K562 (cell line): ENCODE measurements around the gene FRK.

Experiments
- ESRRA ChIP-seq: fragments of 450-650 bp; IDR thresholded peaks from 2 replicates; pipeline ENCODE4 v1.6.1; 2014; ENCODE audit warnings: low read depth, mild to moderate bottlenecking, moderate library complexity, borderline replicate concordance
- JUND ChIP-seq, 2 experiments: IDR thresholded peaks; 2 replicates in 1 of 2; 3 replicates in 1 of 2; pipeline ENCODE4 v1.6.1; 2011; ENCODE audit warnings: borderline replicate concordance in 2 of 2, low read depth in 2 of 2, low read length in 2 of 2, improper control_type of control experiment in 1 of 2, missing biosample characterization in 1 of 2, missing genetic modification characterization in 1 of 2, missing genetic modification reagents in 1 of 2
- KDM4B ChIP-seq, 2 experiments: fragments of 450-650 bp in 1 of 2; sonication (generic) in 1 of 2; IDR thresholded peaks; 2 replicates each; pipeline ENCODE4 v1.6.1; 2016 to 2017; ENCODE audit warnings: borderline replicate concordance in 2 of 2, antibody characterized with exemption in 1 of 2, low read depth in 1 of 2, mild to moderate bottlenecking in 1 of 2
- PRPF4 ChIP-seq: fragments of 200-400 bp; formaldehyde crosslinking; IDR thresholded peaks from one replicate; pipeline ENCODE4 v1.6.1; 2017; ENCODE audit warnings: low read length, low read depth, mild to moderate bottlenecking; ENCODE audit not compliant: insufficient read depth, poor library complexity, severe bottlenecking
- RAD21 ChIP-seq, 2 experiments: fragments of 250-450 bp in 1 of 2; fragments of 450-650 bp in 1 of 2; sonication (Bioruptor Pico) in 1 of 2; formaldehyde crosslinking in 1 of 2; IDR thresholded peaks in 1 of 2; conservative IDR thresholded peaks in 1 of 2; 2 replicates each; pipeline versions ENCODE4 v1.4.0 to v1.8.0; 2020 to 2022; ENCODE audit warnings: mild to moderate bottlenecking in 2 of 2, moderate library complexity in 1 of 2
- SIRT6 ChIP-seq: IDR thresholded peaks from one replicate; pipeline ENCODE4 v1.6.1; 2012; ENCODE audit warnings: low read depth, mild to moderate bottlenecking, control low read depth, inconsistent platforms, low read length, moderate library complexity
- TBP ChIP-seq: optimal IDR thresholded peaks from 2 replicates; pipeline ENCODE3; 2011; ENCODE audit warnings: low read depth, low read length, improper control_type of control experiment
- ZBTB17 ChIP-seq: fragments of 450-650 bp; formaldehyde crosslinking; IDR thresholded peaks from 2 replicates; pipeline ENCODE4 v1.4.0; 2020; ENCODE audit warnings: mild to moderate bottlenecking
- ZMIZ1 ChIP-seq, 2 experiments: fragments of 150-350 bp in 1 of 2; IDR thresholded peaks; 2 replicates each; pipeline ENCODE4 v1.6.1; 2012 to 2016; ENCODE audit warnings: low read depth in 2 of 2, low read length in 2 of 2, mild to moderate bottlenecking in 1 of 2, moderate library complexity in 1 of 2
- ZNF274 ChIP-seq: IDR thresholded peaks from 2 replicates; pipeline ENCODE4 v1.6.1; 2011; ENCODE audit warnings: low read depth, mild to moderate bottlenecking, low read length, moderate library complexity, borderline replicate concordance
- TF ChIP-seq, protein P1 (sequence below), 3 experiments: IDR thresholded peaks in 2 of 3; conservative IDR thresholded peaks in 1 of 3; 2 replicates each; pipeline ENCODE4 v1.5.1; 2011 to 2012; ENCODE audit warnings: low read length in 3 of 3, mild to moderate bottlenecking in 3 of 3, control low read depth in 2 of 3, improper control_type of control experiment in 1 of 3, inconsistent platforms in 1 of 3, low read depth in 1 of 3, mixed read lengths in 1 of 3, moderate library complexity in 1 of 3; ENCODE audit not compliant: insufficient read depth in 2 of 3

DNA sequence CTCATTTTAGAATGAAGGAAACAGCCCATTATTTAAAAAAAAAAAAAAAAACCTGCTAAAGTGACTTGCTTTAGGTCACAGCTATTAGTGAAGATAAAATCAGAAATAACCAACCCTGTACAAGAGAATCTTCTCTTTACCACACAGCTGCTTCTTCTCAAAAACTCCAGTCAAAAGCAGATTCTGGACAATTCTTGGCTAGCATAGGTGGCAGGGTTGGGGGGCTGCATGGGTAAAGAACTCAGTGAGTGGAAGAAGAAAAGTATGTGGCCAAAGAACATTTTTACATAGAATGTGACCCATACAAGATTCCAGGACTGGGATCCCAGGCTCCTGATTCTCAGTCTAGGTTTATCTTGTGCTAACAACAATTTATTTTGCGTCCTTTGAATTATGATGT, 9.4 kb upstream of the FRK start:
- no peak for TF ChIP-seq RAD21 (CRISPR knock-in tag; conservative IDR thresholded peaks at IDR 0.05 in 1 of 2, IDR thresholded peaks at IDR 0.05 in 1 of 2)
- no peak for TF ChIP-seq JUND (IDR thresholded peaks at IDR 0.05; ENCODE audit: borderline replicate concordance, low read depth, low read length)
- no peak for TF ChIP-seq JUND (tag; IDR thresholded peaks at IDR 0.05; ENCODE audit: borderline replicate concordance, low read depth, low read length)
- no peak for TF ChIP-seq SIRT6
- no peak for TF ChIP-seq PRPF4
- TF ChIP-seq ZBTB17 (CRISPR knock-in tag), result no peak
- no peak for TF ChIP-seq TBP
- no peak for TF ChIP-seq ESRRA
- no peak for TF ChIP-seq ZMIZ1 (IDR thresholded peaks at IDR 0.05; ENCODE audit: low read depth in 2 of 2, low read length in 2 of 2)
- TF ChIP-seq, protein P1, sequence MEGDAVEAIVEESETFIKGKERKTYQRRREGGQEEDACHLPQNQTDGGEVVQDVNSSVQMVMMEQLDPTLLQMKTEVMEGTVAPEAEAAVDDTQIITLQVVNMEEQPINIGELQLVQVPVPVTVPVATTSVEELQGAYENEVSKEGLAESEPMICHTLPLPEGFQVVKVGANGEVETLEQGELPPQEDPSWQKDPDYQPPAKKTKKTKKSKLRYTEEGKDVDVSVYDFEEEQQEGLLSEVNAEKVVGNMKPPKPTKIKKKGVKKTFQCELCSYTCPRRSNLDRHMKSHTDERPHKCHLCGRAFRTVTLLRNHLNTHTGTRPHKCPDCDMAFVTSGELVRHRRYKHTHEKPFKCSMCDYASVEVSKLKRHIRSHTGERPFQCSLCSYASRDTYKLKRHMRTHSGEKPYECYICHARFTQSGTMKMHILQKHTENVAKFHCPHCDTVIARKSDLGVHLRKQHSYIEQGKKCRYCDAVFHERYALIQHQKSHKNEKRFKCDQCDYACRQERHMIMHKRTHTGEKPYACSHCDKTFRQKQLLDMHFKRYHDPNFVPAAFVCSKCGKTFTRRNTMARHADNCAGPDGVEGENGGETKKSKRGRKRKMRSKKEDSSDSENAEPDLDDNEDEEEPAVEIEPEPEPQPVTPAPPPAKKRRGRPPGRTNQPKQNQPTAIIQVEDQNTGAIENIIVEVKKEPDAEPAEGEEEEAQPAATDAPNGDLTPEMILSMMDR (IDR thresholded peaks at IDR 0.05 in 2 of 3, conservative IDR thresholded peaks at IDR 0.05 in 1 of 3; ENCODE audit: insufficient read depth in 2 of 3, low read depth in 1 of 3, low read length in 3 of 3), result no peak
- TF ChIP-seq ZNF274, result no peak
- no peak for TF ChIP-seq KDM4B (IDR thresholded peaks at IDR 0.05; ENCODE audit: borderline replicate concordance in 2 of 2, low read depth in 1 of 2)
